ENCODE measurements around the gene EBF4.

EBF4 gene

GRCh38 chr20:2794866-2795447, 102.4 kb downstream of the EBF4 start:
- no peak overlapping the region for H4K5ac ChIP-seq (ENCODE audit: low read length)
- no peaks in the 10 kb centered on the region for H3K79me2 ChIP-seq (ENCODE audit: control insufficient read depth, insufficient read depth, low read length)
- H2BK15ac ChIP-seq (replicated peaks; ENCODE audit: low read depth) = no peak overlapping the region
- H3K27me3 ChIP-seq (ENCODE audit: insufficient read depth, low read length, poor library complexity) = no peaks in the 10 kb centered on the region
- no peak overlapping the region for H2BK120ac ChIP-seq (ENCODE audit: low read depth, low read length)
- no peak overlapping the region for H3K9ac ChIP-seq (ENCODE audit: low read length)
- no peak overlapping the region for H3K4me2 ChIP-seq (ENCODE audit: low read length)
- no peak overlapping the region for H3K18ac ChIP-seq (ENCODE audit: low read length)
- H2BK5ac ChIP-seq (ENCODE audit: low read length) = no peak overlapping the region
- no CpG with 5 or more reads among the region's 11 CpGs for WGBS (ENCODE audit: extremely low coverage, insufficient coverage, low lambda C conversion rate)
- H4K8ac ChIP-seq (ENCODE audit: low read depth, low read length) = no peak overlapping the region
- H3K79me1 ChIP-seq (ENCODE audit: low read length) = no peaks in the 10 kb centered on the region
- DNase-seq = no peak
- H3K36me3 ChIP-seq (ENCODE audit: control insufficient read depth, insufficient read depth, low read length) = peaks cover 13% of the 10 kb centered on the region
- no peak overlapping the region for H2AK5ac ChIP-seq (ENCODE audit: low read length)
- H3K27ac ChIP-seq (ENCODE audit: low read depth, low read length) = no peak overlapping the region
- H3K56ac ChIP-seq (ENCODE audit: low read length) = no peak overlapping the region
- peaks cover 3% of the 10 kb centered on the region for H3K4me1 ChIP-seq (ENCODE audit: control insufficient read depth, low read depth, low read length)
- no peak overlapping the region for H3K4me3 ChIP-seq (ENCODE audit: low read length)
- no peak overlapping the region for H3K23ac ChIP-seq (ENCODE audit: low read length)
- no peak overlapping the region for H3K4ac ChIP-seq (ENCODE audit: low read depth, low read length)

- no peaks in the 10 kb centered on the region for H3K79me2 ChIP-seq (ENCODE audit: control insufficient read depth, insufficient read depth, low read length)
- no CpG with 5 or more reads among the region's 24 CpGs for WGBS (ENCODE audit: extremely low coverage, insufficient coverage, low lambda C conversion rate)
Measured at GRCh38 chr20:2795451-2795850, 102.9 kb downstream of the EBF4 start.

GRCh38 chr20:2796011-2796660, 103.6 kb downstream of the EBF4 start:
- no peak overlapping the region for H3K18ac ChIP-seq (ENCODE audit: low read length)
- no peak overlapping the region for H3K56ac ChIP-seq (ENCODE audit: low read length)
- no peak overlapping the region for H3K4me3 ChIP-seq (ENCODE audit: low read length)
- H2BK5ac ChIP-seq (ENCODE audit: low read length) = no peak overlapping the region
- H3K4me2 ChIP-seq (ENCODE audit: low read length) = no peak overlapping the region
- no peak overlapping the region for H4K8ac ChIP-seq (ENCODE audit: low read depth, low read length)
- no peak overlapping the region for H3K4ac ChIP-seq (ENCODE audit: low read depth, low read length)
- no peak overlapping the region for H2BK15ac ChIP-seq (replicated peaks; ENCODE audit: low read depth)
- no peak overlapping the region for H4K5ac ChIP-seq (ENCODE audit: low read length)
- DNase-seq = no peak
- H3K79me2 ChIP-seq (ENCODE audit: control insufficient read depth, insufficient read depth, low read length) = no peaks in the 10 kb centered on the region
- H3K23ac ChIP-seq (ENCODE audit: low read length) = no peak overlapping the region
- no peak overlapping the region for H2AK5ac ChIP-seq (ENCODE audit: low read length)
- H3K79me1 ChIP-seq (ENCODE audit: low read length) = no peaks in the 10 kb centered on the region
- H2BK120ac ChIP-seq (ENCODE audit: low read depth, low read length) = no peak overlapping the region
- no peak overlapping the region for H3K9ac ChIP-seq (ENCODE audit: low read length)
- peaks cover 13% of the 10 kb centered on the region for H3K36me3 ChIP-seq (ENCODE audit: control insufficient read depth, insufficient read depth, low read length)
- WGBS (ENCODE audit: extremely low coverage, insufficient coverage, low lambda C conversion rate) = no CpG with 5 or more reads among the region's 20 CpGs
- no peaks in the 10 kb centered on the region for H3K27me3 ChIP-seq (ENCODE audit: insufficient read depth, low read length, poor library complexity)
- peaks cover 4% of the 10 kb centered on the region for H3K4me1 ChIP-seq (ENCODE audit: control insufficient read depth, low read depth, low read length)
- H3K27ac ChIP-seq (ENCODE audit: low read depth, low read length) = no peak overlapping the region

More at GRCh38 chr20:2795451-2795850, 102.9 kb downstream of the EBF4 start:
- Histone ChIP-seq H3K18ac (ENCODE audit: low read length) (no peak overlapping the region), H3K23ac (ENCODE audit: low read length) (no peak overlapping the region), H2AK5ac (ENCODE audit: low read length) (no peak overlapping the region), H3K36me3 (ENCODE audit: control insufficient read depth, insufficient read depth, low read length) (peaks cover 13% of the 10 kb centered on the region), H3K9ac (ENCODE audit: low read length) (no peak overlapping the region), H2BK120ac (ENCODE audit: low read depth, low read length) (no peak overlapping the region), H2BK15ac (replicated peaks; ENCODE audit: low read depth) (no peak overlapping the region), H3K79me1 (ENCODE audit: low read length) (no peaks in the 10 kb centered on the region), H3K27me3 (ENCODE audit: insufficient read depth, low read length, poor library complexity) (no peaks in the 10 kb centered on the region), H3K56ac (ENCODE audit: low read length) (no peak overlapping the region), H2BK5ac (ENCODE audit: low read length) (no peak overlapping the region), H3K27ac (ENCODE audit: low read depth, low read length) (no peak overlapping the region), H4K8ac (ENCODE audit: low read depth, low read length) (no peak overlapping the region), H3K4me2 (ENCODE audit: low read length) (no peak overlapping the region), H4K5ac (ENCODE audit: low read length) (no peak overlapping the region), H3K4me1 (ENCODE audit: control insufficient read depth, low read depth, low read length) (peaks cover 3% of the 10 kb centered on the region), H3K4ac (ENCODE audit: low read depth, low read length) (no peak overlapping the region), H3K4me3 (ENCODE audit: low read length) (no peak overlapping the region)
- no peak for DNase-seq

DNA sequence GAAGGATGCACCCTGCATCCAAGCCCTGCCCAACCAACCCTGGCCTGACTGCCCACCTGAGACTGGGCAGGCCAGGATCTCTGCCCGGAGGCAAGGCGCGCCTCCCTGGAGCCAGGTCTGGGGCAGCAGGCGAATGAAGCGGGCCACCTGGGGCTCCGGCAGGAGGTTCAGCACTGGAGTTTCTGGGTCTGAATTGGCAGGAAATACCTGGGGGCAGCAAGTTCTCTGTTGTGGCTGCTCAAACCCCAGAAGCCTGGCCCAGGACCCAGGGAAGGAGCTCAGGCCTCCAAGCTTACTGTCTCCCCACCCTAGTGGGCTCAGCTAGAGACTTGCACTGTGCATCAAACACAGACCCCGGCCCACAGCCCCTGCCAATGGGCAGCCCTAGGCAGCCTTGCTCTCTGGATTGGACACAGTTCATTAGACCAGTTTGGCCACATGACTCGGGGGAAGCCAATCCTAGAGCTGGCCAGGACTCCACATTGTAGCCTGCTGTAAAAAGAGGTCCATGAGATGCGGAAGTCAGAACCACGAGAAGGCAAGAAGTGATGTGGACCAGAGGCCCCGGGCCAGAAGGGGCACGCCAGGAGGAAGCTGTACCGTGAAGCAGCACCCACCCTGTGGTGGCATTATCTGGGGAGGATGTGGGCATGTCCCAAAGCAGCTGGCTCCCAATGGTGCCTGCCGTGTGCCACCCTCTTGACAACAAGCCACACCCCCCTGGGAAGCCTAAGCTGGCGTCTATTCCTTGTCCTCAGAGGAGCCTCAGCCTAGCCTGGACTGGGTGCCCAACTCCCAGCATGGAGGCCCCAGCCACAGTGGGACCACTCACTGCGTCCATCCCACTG, 104.8 kb downstream of the EBF4 start:
- Histone ChIP-seq H3K79me2 (ENCODE audit: control insufficient read depth, insufficient read depth, low read length) (no peaks in the 10 kb centered on the region), H3K27me3 (ENCODE audit: insufficient read depth, low read length, poor library complexity) (peaks cover 7% of the 10 kb centered on the region)
- WGBS (ENCODE audit: extremely low coverage, insufficient coverage, low lambda C conversion rate) = no CpG with 5 or more reads among the region's 16 CpGs

GRCh38 chr20:2798095-2798805, 105.7 kb downstream of the EBF4 start:
- no peak for DNase-seq
- Histone ChIP-seq H4K8ac (ENCODE audit: low read depth, low read length) (no peak overlapping the region), H3K27ac (ENCODE audit: low read depth, low read length) (no peak overlapping the region), H3K4me1 (ENCODE audit: control insufficient read depth, low read depth, low read length) (peaks cover 4% of the 10 kb centered on the region), H2BK120ac (ENCODE audit: low read depth, low read length) (no peak overlapping the region), H2BK5ac (ENCODE audit: low read length) (no peak overlapping the region), H3K4me3 (ENCODE audit: low read length) (no peak overlapping the region), H3K79me2 (ENCODE audit: control insufficient read depth, insufficient read depth, low read length) (no peaks in the 10 kb centered on the region), H3K23ac (ENCODE audit: low read length) (no peak overlapping the region), H2BK15ac (replicated peaks; ENCODE audit: low read depth) (no peak overlapping the region), H3K79me1 (ENCODE audit: low read length) (no peaks in the 10 kb centered on the region), H3K36me3 (ENCODE audit: control insufficient read depth, insufficient read depth, low read length) (peaks cover 13% of the 10 kb centered on the region), H3K9ac (ENCODE audit: low read length) (no peak overlapping the region), H3K56ac (ENCODE audit: low read length) (peak overlapping the region; percentile 25), H3K18ac (ENCODE audit: low read length) (no peak overlapping the region), H2AK5ac (ENCODE audit: low read length) (no peak overlapping the region), H4K5ac (ENCODE audit: low read length) (no peak overlapping the region), H3K27me3 (ENCODE audit: insufficient read depth, low read length, poor library complexity) (peaks cover 13% of the 10 kb centered on the region), H3K4me2 (ENCODE audit: low read length) (no peak overlapping the region), H3K4ac (ENCODE audit: low read depth, low read length) (no peak overlapping the region)
- WGBS (ENCODE audit: extremely low coverage, insufficient coverage, low lambda C conversion rate) = no CpG with 5 or more reads among the region's 19 CpGs

More for the DNA sequence above, 104.8 kb downstream of the EBF4 start:
- H3K36me3 ChIP-seq (ENCODE audit: control insufficient read depth, insufficient read depth, low read length) = peaks cover 13% of the 10 kb centered on the region
- no peak for DNase-seq
- no peak overlapping the region for H4K8ac ChIP-seq (ENCODE audit: low read depth, low read length)
- no peak overlapping the region for H4K5ac ChIP-seq (ENCODE audit: low read length)
- no peak overlapping the region for H3K56ac ChIP-seq (ENCODE audit: low read length)
- no peak overlapping the region for H2BK5ac ChIP-seq (ENCODE audit: low read length)
- H3K27ac ChIP-seq (ENCODE audit: low read depth, low read length) = no peak overlapping the region
- H3K4me1 ChIP-seq (ENCODE audit: control insufficient read depth, low read depth, low read length) = peaks cover 4% of the 10 kb centered on the region
- no peak overlapping the region for H3K4ac ChIP-seq (ENCODE audit: low read depth, low read length)
- H3K23ac ChIP-seq (ENCODE audit: low read length) = no peak overlapping the region
- no peak overlapping the region for H2BK120ac ChIP-seq (ENCODE audit: low read depth, low read length)
- H3K4me2 ChIP-seq (ENCODE audit: low read length) = no peak overlapping the region
- no peak overlapping the region for H2AK5ac ChIP-seq (ENCODE audit: low read length)
- H3K18ac ChIP-seq (ENCODE audit: low read length) = no peak overlapping the region
- H3K4me3 ChIP-seq (ENCODE audit: low read length) = no peak overlapping the region
- no peak overlapping the region for H3K9ac ChIP-seq (ENCODE audit: low read length)
- no peaks in the 10 kb centered on the region for H3K79me1 ChIP-seq (ENCODE audit: low read length)
- H2BK15ac ChIP-seq (replicated peaks; ENCODE audit: low read depth) = no peak overlapping the region
